IMR-90 (cell line): Measurements from ENCODE around the gene OPTC. TPM values are rescaled to one million over a fixed set of nuclear protein-coding genes. Genes with fewer than 3 reads are reported as not detected.

Experiments
- ATAC-seq: fragments of 200-7000 bp; cut with Tn5 transposase; 2 replicates; pipeline ENCODE4 v1.9.1; 2020; ENCODE audit warnings: low read depth, mild to moderate bottlenecking, moderate library complexity
- BruUV-seq: library from RNA; stranded (reverse); fragments of 400-500 nt; replicated peaks from 2 replicates; lab custom pipeline; 2021; lab: Mats Ljungman, UMichigan
- CTCF ChIA-PET: fragments of 300-600 bp; formaldehyde crosslinking; extraction: SDS; loops from one replicate; lab custom pipeline; 2021; ENCODE audit warnings: antibody characterized with exemption; lab: Yijun Ruan, JAX
- POLR2A ChIA-PET: fragments of 300-600 bp; sonication (Branson Sonifier 250); formaldehyde crosslinking; loops from one replicate; lab custom pipeline; 2022; ENCODE audit warnings: antibody characterized with exemption; ENCODE audit not compliant: unreplicated experiment; lab: Charles Lee
- DNase-seq: peaks from one replicate; pipeline ENCODE4 v3.0.0; 2013
- H2AFZ ChIP-seq: replicated peaks from 2 replicates; pipeline ENCODE3; 2013; ENCODE audit warnings: low read length, mild to moderate bottlenecking; ENCODE audit not compliant: poor library complexity
- H2AK5ac ChIP-seq: 2 replicates; pipeline ENCODE4 v1.6.1; 2013; ENCODE audit warnings: low read depth, low read length, inconsistent platforms
- H2AK9ac ChIP-seq: replicated peaks from 2 replicates; pipeline ENCODE3; 2013; ENCODE audit warnings: mild to moderate bottlenecking, low read depth, low read length, moderate library complexity; ENCODE audit not compliant: poor library complexity
- H2BK120ac ChIP-seq: 2 replicates; pipeline ENCODE4 v1.6.1; 2013; ENCODE audit warnings: low read depth, low read length, inconsistent platforms
- H2BK15ac ChIP-seq: 3 replicates; pipeline ENCODE4 v1.6.1; 2013; ENCODE audit warnings: low read depth, low read length, inconsistent platforms
- H2BK20ac ChIP-seq: 2 replicates; pipeline ENCODE4 v1.6.1; 2013; ENCODE audit warnings: low read depth, mild to moderate bottlenecking, inconsistent platforms, low read length, moderate library complexity
- H2BK5ac ChIP-seq: 2 replicates; pipeline ENCODE4 v1.6.1; 2013; ENCODE audit warnings: mild to moderate bottlenecking, low read depth, low read length, inconsistent platforms; ENCODE audit not compliant: poor library complexity, severe bottlenecking
- H3K14ac ChIP-seq: replicated peaks from 2 replicates; pipeline ENCODE4 v1.6.1; 2013; ENCODE audit warnings: low read depth, low read length, inconsistent platforms
- H3K18ac ChIP-seq: 2 replicates; pipeline ENCODE4 v1.6.1; 2013; ENCODE audit warnings: low read depth, low read length, control low read depth
- H3K23ac ChIP-seq: 2 replicates; pipeline ENCODE4 v1.6.1; 2013; ENCODE audit warnings: low read depth, low read length, inconsistent platforms
- H3K27ac ChIP-seq: 2 replicates; pipeline ENCODE4 v1.5.1; 2013; ENCODE audit warnings: mild to moderate bottlenecking, control low read depth, low read length; ENCODE audit not compliant: insufficient read depth
- H3K27me3 ChIP-seq: 2 replicates; pipeline ENCODE4 v1.6.1; 2013; ENCODE audit warnings: low read length; ENCODE audit not compliant: control insufficient read depth, insufficient read depth
- H3K36me3 ChIP-seq: 2 replicates; pipeline ENCODE4 v1.6.1; 2013; ENCODE audit warnings: low read length, mixed read lengths; ENCODE audit not compliant: control insufficient read depth, insufficient read depth
- H3K4ac ChIP-seq: 2 replicates; pipeline ENCODE4 v1.6.1; 2013; ENCODE audit warnings: low read depth, low read length, inconsistent platforms
- H3K4me1 ChIP-seq: 2 replicates; pipeline ENCODE4 v1.6.1; 2013; ENCODE audit warnings: low read length, mixed read lengths; ENCODE audit not compliant: control insufficient read depth, insufficient read depth
- H3K4me2 ChIP-seq: 2 replicates; pipeline ENCODE4 v1.6.1; 2013; ENCODE audit warnings: low read depth, mild to moderate bottlenecking, control low read depth, low read length, moderate library complexity
- H3K4me3 ChIP-seq: 2 replicates; pipeline ENCODE4 v1.5.1; 2013; ENCODE audit warnings: low read depth, mild to moderate bottlenecking, control low read depth, low read length, moderate library complexity; ENCODE audit not compliant: insufficient read depth
- H3K56ac ChIP-seq: 2 replicates; pipeline ENCODE4 v1.6.1; 2013; ENCODE audit warnings: low read length, inconsistent platforms; ENCODE audit not compliant: insufficient read depth; ENCODE audit errors: extremely low read depth
- H3K79me1 ChIP-seq, 2 experiments: 2 replicates each; pipeline ENCODE4 v1.6.1; 2013; ENCODE audit warnings: low read length in 2 of 2, inconsistent platforms in 1 of 2, low read depth in 1 of 2
- H3K9ac ChIP-seq: 2 replicates; pipeline ENCODE4 v1.6.1; 2013; ENCODE audit warnings: low read depth, low read length, control low read depth
- H3K9me1 ChIP-seq: 2 replicates; pipeline ENCODE4 v1.6.1; 2013; ENCODE audit warnings: low read length, inconsistent platforms; ENCODE audit not compliant: insufficient read depth
- H3K9me3 ChIP-seq: 2 replicates; pipeline ENCODE4 v1.6.1; 2013; ENCODE audit warnings: low read length; ENCODE audit not compliant: control insufficient read depth, insufficient read depth
- H4K20me1 ChIP-seq: 2 replicates; pipeline ENCODE4 v1.6.1; 2013; ENCODE audit warnings: low read length, inconsistent platforms; ENCODE audit not compliant: insufficient read depth
- H4K5ac ChIP-seq: 2 replicates; pipeline ENCODE4 v1.6.1; 2013; ENCODE audit warnings: mild to moderate bottlenecking, low read depth, low read length, control low read depth
- H4K8ac ChIP-seq, 2 experiments: 2 replicates each; pipeline ENCODE4 v1.6.1; 2013; ENCODE audit warnings: low read depth in 2 of 2, low read length in 2 of 2, control low read depth in 1 of 2, inconsistent platforms in 1 of 2
- H4K91ac ChIP-seq: 2 replicates; pipeline ENCODE4 v1.6.1; 2013; ENCODE audit warnings: low read depth, low read length, inconsistent platforms; ENCODE audit not compliant: insufficient read depth
- BHLHE40 ChIP-seq: fragments of 150-350 bp; IDR thresholded peaks from 2 replicates; pipeline ENCODE4 v1.6.1; 2016; ENCODE audit warnings: mild to moderate bottlenecking, low read depth, low read length
- CEBPB ChIP-seq: IDR thresholded peaks from 2 replicates; pipeline ENCODE4 v1.6.1; 2012; ENCODE audit warnings: low read depth, low read length, improper control_type of control experiment
- CHD1 ChIP-seq: IDR thresholded peaks from 2 replicates; pipeline ENCODE4 v1.6.1; 2012; ENCODE audit warnings: low read depth, low read length, improper control_type of control experiment
- CTCF ChIP-seq: conservative IDR thresholded peaks from 2 replicates; pipeline ENCODE4 v1.5.1; 2012; ENCODE audit warnings: mild to moderate bottlenecking, low read depth, low read length, improper control_type of control experiment
- MAZ ChIP-seq: IDR thresholded peaks from 2 replicates; pipeline ENCODE4 v1.6.1; 2012; ENCODE audit warnings: low read depth, mild to moderate bottlenecking, low read length, improper control_type of control experiment, moderate library complexity, borderline replicate concordance
- MXI1 ChIP-seq: IDR thresholded peaks from 2 replicates; pipeline ENCODE4 v1.6.1; 2012; ENCODE audit warnings: low read depth, mild to moderate bottlenecking, low read length, moderate library complexity, borderline replicate concordance
- NFE2L2 ChIP-seq: fragments of 150-350 bp; IDR thresholded peaks from 2 replicates; pipeline ENCODE4 v1.6.1; 2016; ENCODE audit warnings: low read depth, mild to moderate bottlenecking, low read length
- POLR2A ChIP-seq: IDR thresholded peaks from 2 replicates; pipeline ENCODE4 v1.6.1; 2012; ENCODE audit warnings: mild to moderate bottlenecking, low read depth, low read length
- SMC3 ChIP-seq: fragments of 150-350 bp; IDR thresholded peaks from 2 replicates; pipeline ENCODE4 v1.6.1; 2016; ENCODE audit warnings: low read depth, mild to moderate bottlenecking, antibody characterized with exemption, low read length, moderate library complexity
- WGBS, 2 experiments: methylation state at CpG; one replicate each; pipeline versions ENCODE4 v1.1.5 to v1.1.7; 2013; ENCODE audit warnings: missing lambda C conversion rate in 2 of 2; ENCODE audit not compliant: insufficient read length in 1 of 2; ENCODE audit errors: extremely low coverage in 2 of 2; 5-methylcytosine and 5-hydroxymethylcytosine counted together
- dilution Hi-C: fragments of 300-500 bp; cut with HindIII; formaldehyde crosslinking; loops from one replicate; pipeline ENCODE4 v1.14.3; 2018; ENCODE audit warnings: low sequenced_read_pairs; ENCODE audit not compliant: unreplicated experiment
- in situ Hi-C: fragments of 300-500 bp; cut with MboI; formaldehyde crosslinking; loops from 3 replicates; pipeline ENCODE4 v1.14.3; 2019; ENCODE audit warnings: low sequenced_read_pairs, inconsistent platforms, mixed read lengths
- intact Hi-C: fragments of 100-400 bp; cut with micrococcal nuclease; formaldehyde crosslinking; loops from 2 replicates; pipeline ENCODE4 v1.10.0; 2022
- polyA plus RNA-seq, 3 experiments: library from polyadenylated mRNA; depleted of rRNA; stranded (reverse); fragments of >200 nt; gene quantifications; 2 replicates each; pipeline ENCODE4 v1.2.3, GENCODE V29; 2012; ENCODE audit warnings: low replicate concordance in 1 of 3
- total RNA-seq: library from RNA; depleted of rRNA; stranded (reverse); fragments of >200 nt; gene quantifications from 2 replicates; pipeline ENCODE4 v1.2.3, GENCODE V29; 2012

The OPTC gene
- total and polyA plus RNA-seq, 2 of the 4 experiments (the other 2 are of a cell fraction) = not detected

- no peak overlapping the region; a peak in 1 of 4 replicates for H4K8ac ChIP-seq
- H3K27ac ChIP-seq = no peak overlapping the region
- no peak overlapping the region for H4K91ac ChIP-seq
- ATAC-seq = no peak
- dilution Hi-C loops (no loop called here), in situ Hi-C loops (no loop called here), intact Hi-C loops (no loop called here)
- H3K9me3 ChIP-seq = no peaks in the 10 kb centered on the region
- H2BK120ac ChIP-seq = no peak overlapping the region
- no peaks in the 10 kb centered on the region for H3K36me3 ChIP-seq
- H2AFZ ChIP-seq = no peak overlapping the region
- H2BK15ac ChIP-seq = no peak overlapping the region; the same call in 2 of the 3 replicates
- ChIA-PET POLR2A (no interaction called here), CTCF (no interaction called here)
- H3K4ac ChIP-seq = no peak overlapping the region
- H3K4me3 ChIP-seq = no peak overlapping the region
- H2BK5ac ChIP-seq = no peak overlapping the region
- no peak for DNase-seq
- TF ChIP-seq POLR2A (no peak), CEBPB (no peak), CTCF (no peak), MXI1 (no peak), SMC3 (no peak), BHLHE40 (no peak), NFE2L2 (no peak), MAZ (no peak), CHD1 (no peak)
- H2AK9ac ChIP-seq = peak overlapping the region; percentile 52
- no peak overlapping the region for H3K14ac ChIP-seq
- peaks cover under 1% of the 10 kb centered on the region; the same call in 1 of the 2 replicates for H3K27me3 ChIP-seq
- H3K79me1 ChIP-seq = no peaks in the 10 kb centered on the region
- WGBS, 2 experiments = 58% methylated on average over 4 of the region's 11 CpGs; no CpG with 5 or more reads in 1 of the 2 experiments
- peak overlapping the region; percentile 69; the same call in 1 of the 2 replicates for H2AK5ac ChIP-seq
- H3K9ac ChIP-seq = no peak overlapping the region
- no peak overlapping the region; the same call in 1 of the 2 replicates for H3K18ac ChIP-seq
- H3K9me1 ChIP-seq = peaks cover 6% of the 10 kb centered on the region
- 0 out of 2 replicates have a peak overlapping the region, but pooled peaks have one; percentile 3 for H2BK20ac ChIP-seq
- BruUV-seq = no TSS peak
- no peaks in the 10 kb centered on the region for H4K20me1 ChIP-seq
- peaks cover 19% of the 10 kb centered on the region for H3K4me1 ChIP-seq
- H3K23ac ChIP-seq = no peak overlapping the region
- no peak overlapping the region for H3K56ac ChIP-seq
- H4K5ac ChIP-seq = no peak overlapping the region
- no peak overlapping the region for H3K4me2 ChIP-seq
Observed at GRCh38 chr1:203465146-203465798, 28.7 kb upstream of the OPTC start.
